Nephron (organoid): ENCODE measurements around the gene LYPD4.
"Not testable (repeated sequence)": the region's sequence is repeated elsewhere in the genome, so short reads cannot be mapped to it uniquely, and the experiment has no call there.

Source experiments
- H3K27ac Mint-ChIP-seq, 3 experiments: 2 replicates each; pipeline ENCODE4 v1.8.0; 2020; ENCODE audit warnings: mixed read lengths in 3 of 3, mild to moderate bottlenecking in 2 of 3, moderate library complexity in 1 of 3
- H3K27me3 Mint-ChIP-seq: 2 replicates; pipeline ENCODE4 v1.8.0; 2021; ENCODE audit warnings: low read depth, mild to moderate bottlenecking, moderate library complexity, mixed read lengths
- H3K36me3 Mint-ChIP-seq: 2 replicates; pipeline ENCODE4 v1.8.0; 2020; ENCODE audit warnings: low read depth, mixed read lengths
- H3K4me1 Mint-ChIP-seq: 2 replicates; pipeline ENCODE4 v1.8.0; 2020; ENCODE audit warnings: mixed read lengths
- H3K4me3 Mint-ChIP-seq, 3 experiments: 2 replicates each; pipeline ENCODE4 v1.8.0; 2020; ENCODE audit warnings: mild to moderate bottlenecking in 3 of 3, mixed read lengths in 3 of 3, moderate library complexity in 2 of 3
- H3K9me3 Mint-ChIP-seq: 2 replicates; pipeline ENCODE4 v1.8.0; 2020; ENCODE audit warnings: mixed read lengths
- TF ChIP-seq, protein P1 (sequence below), 3 experiments: fragments of 200-600 bp; sonication (generic); IDR thresholded peaks; one replicate each; pipeline ENCODE4 v1.5.0; 2021; ENCODE audit warnings: antibody characterized with exemption in 3 of 3; ENCODE audit not compliant: unreplicated experiment in 3 of 3

The LYPD4 gene

DNA sequence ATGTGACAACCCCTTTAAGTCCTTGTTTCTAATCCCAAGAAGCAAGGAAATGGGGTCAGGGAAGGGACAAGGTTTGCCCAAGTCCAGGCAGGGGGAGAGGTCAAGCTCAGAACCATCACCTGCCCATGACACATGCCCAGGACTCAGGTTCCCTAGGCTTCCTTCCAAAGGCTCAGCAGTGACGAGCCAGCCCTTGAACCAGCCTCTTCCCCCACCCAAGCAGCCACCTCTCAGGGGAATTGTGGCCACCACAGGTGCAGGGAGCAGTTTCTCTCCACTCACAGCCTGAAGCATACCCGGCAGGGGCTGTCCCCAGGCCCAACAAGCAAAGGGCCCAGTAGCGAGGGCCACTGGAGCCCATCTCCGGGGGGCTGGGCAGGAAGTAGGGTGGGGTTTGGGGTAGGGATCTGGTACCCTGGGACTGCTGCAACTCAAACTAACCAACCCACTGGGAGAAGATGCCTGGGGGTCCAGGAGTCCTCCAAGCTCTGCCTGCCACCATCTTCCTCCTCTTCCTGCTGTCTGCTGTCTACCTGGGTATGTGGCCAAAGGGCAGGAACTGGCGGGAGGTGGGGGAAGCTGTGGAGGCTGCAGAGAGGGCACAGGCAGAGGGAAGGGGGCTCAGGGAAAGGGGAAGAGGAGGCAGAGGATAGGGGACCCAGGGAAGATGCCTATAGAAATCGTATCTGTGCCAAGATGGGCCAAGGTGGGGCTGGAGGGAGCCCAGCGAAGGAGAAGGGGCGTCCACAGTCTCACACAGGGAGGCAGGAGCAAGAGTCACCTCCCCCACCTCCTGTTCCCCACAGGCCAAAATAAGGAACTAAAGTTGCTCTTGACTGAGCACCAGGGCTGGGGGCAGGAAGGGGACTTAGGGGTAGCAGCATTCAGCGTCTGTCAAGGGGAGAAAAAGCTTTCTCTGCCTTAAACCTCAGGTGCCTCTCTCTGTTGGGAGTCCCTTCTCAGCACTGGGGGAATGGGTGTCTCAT, 32.7 kb upstream of the LYPD4 start, which contains the start of gene CD79A:
CD79A (plus strand) TSS at position 433 of the 986 bp plus-strand sequence; CDS start at position 459, 26 bp downstream.
- H3K4me1 Mint-ChIP-seq: no peaks in the 10 kb centered on the region
- TF ChIP-seq, protein P1, sequence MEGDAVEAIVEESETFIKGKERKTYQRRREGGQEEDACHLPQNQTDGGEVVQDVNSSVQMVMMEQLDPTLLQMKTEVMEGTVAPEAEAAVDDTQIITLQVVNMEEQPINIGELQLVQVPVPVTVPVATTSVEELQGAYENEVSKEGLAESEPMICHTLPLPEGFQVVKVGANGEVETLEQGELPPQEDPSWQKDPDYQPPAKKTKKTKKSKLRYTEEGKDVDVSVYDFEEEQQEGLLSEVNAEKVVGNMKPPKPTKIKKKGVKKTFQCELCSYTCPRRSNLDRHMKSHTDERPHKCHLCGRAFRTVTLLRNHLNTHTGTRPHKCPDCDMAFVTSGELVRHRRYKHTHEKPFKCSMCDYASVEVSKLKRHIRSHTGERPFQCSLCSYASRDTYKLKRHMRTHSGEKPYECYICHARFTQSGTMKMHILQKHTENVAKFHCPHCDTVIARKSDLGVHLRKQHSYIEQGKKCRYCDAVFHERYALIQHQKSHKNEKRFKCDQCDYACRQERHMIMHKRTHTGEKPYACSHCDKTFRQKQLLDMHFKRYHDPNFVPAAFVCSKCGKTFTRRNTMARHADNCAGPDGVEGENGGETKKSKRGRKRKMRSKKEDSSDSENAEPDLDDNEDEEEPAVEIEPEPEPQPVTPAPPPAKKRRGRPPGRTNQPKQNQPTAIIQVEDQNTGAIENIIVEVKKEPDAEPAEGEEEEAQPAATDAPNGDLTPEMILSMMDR (IDR thresholded peaks at IDR 0.05; ENCODE audit: unreplicated experiment in 3 of 3): no peak

GRCh38 chr19:41875973-41876372, 31.5 kb upstream of the LYPD4 start:
- not testable (repeated sequence) for H3K27ac Mint-ChIP-seq, H3K4me1 Mint-ChIP-seq, H3K36me3 Mint-ChIP-seq, H3K27me3 Mint-ChIP-seq, H3K4me3 Mint-ChIP-seq, H3K9me3 Mint-ChIP-seq

More for the DNA sequence above, 32.7 kb upstream of the LYPD4 start, which contains the start of gene CD79A:
- Mint-ChIP-seq H3K9me3 (no peaks in the 10 kb centered on the region), H3K36me3 (no peaks in the 10 kb centered on the region), H3K27me3 (peaks cover 5% of the 10 kb centered on the region), H3K4me3 (no peak within 1 kb of the TSS), H3K27ac (no peak within 1 kb of the TSS)

GRCh38 chr19:41872775-41873647, 28.5 kb upstream of the LYPD4 start:
- Mint-ChIP-seq H3K4me3 (no peak overlapping the region), H3K36me3 (peaks cover 17% of the 10 kb centered on the region), H3K27ac (no peak overlapping the region), H3K27me3 (peaks cover 3% of the 10 kb centered on the region), H3K4me1 (peaks cover 3% of the 10 kb centered on the region), H3K9me3 (no peaks in the 10 kb centered on the region)
- TF ChIP-seq, protein P1 (IDR thresholded peaks at IDR 0.05; ENCODE audit: unreplicated experiment in 3 of 3): peak; percentile 54 to 70 (median 66)

DNA sequence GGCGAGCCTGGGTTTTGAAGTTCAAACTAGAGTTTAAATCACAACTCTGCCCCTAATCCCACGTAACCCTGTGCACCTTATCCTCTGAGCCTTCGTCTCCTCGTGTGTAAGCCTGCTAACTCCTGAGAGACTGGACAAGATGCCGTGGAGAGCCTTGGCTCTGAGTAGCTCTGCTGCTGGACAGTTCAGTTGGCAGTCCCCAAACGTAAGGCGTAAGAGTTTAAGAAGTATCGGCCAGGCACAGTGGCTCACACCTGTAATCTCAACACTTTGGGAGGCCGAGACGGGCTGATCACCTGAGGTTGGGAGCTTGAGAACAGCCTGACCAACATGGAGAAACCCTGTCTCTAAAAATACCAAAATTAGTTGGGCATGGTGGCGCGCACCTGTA, 27.9 kb upstream of the LYPD4 start:
- Mint-ChIP-seq H3K36me3 (peaks cover 21% of the 10 kb centered on the region), H3K9me3 (no peaks in the 10 kb centered on the region), H3K27me3 (peaks cover 3% of the 10 kb centered on the region), H3K27ac (no peak overlapping the region), H3K4me3 (no peak overlapping the region), H3K4me1 (peaks cover 8% of the 10 kb centered on the region)
- TF ChIP-seq, protein P1 (IDR thresholded peaks at IDR 0.05; ENCODE audit: unreplicated experiment in 3 of 3): no peak

DNA sequence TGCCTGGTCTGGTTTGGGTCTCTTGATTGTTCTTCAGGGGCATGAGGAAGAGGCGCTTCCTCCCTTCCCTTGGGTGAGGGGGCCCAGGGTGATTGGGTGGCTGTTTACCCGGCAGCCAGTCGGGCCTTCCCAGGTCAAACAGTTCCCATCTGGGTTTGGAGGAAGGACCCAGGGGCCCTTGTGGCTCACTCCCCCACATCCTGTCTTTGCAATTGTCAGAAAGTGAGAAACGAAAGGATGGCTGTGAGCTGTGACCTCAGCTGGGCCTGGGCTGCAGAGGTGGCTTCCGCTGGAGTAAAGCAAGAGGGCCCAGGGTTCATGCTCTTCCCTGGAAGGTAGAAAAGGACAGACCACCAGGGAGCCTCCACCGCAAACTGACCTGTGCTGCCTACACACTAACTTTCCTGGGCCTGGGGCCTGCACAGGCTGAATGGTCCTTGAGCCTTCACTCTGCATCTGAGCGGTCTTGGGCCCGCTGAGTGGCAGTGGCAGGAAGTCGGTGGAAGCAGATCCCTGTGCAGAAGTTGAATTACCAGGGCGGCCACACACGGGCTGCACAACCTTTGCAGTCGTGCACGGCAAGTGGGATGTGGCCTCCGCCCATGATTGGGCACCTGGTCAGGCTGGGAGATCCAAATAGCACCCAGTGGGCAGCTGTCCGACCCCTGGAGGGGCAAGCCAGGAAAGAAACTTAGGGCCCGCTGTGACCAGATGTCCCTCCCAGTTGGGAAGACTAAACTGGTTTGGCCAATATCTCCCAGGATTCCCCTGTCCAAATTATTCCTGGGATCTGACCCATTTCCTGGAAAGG, 27.3 kb upstream of the LYPD4 start:
- Mint-ChIP-seq H3K27me3 (peaks cover 2% of the 10 kb centered on the region), H3K27ac (peak overlapping the region in 1 of 3 experiments; percentile 48), H3K4me1 (peaks cover 8% of the 10 kb centered on the region), H3K9me3 (no peaks in the 10 kb centered on the region), H3K4me3 (no peak overlapping the region), H3K36me3 (peaks cover 21% of the 10 kb centered on the region)
- TF ChIP-seq, protein P1 (IDR thresholded peaks at IDR 0.05; ENCODE audit: unreplicated experiment in 3 of 3): no peak
